Caco-2 (cell line): ENCODE data around the gene BTAF1. TPM values are rescaled to one million over a fixed set of nuclear protein-coding genes. Genes with fewer than 3 reads are reported as not detected.
A peak's percentile ranks its signal among the peaks of the same experiment; 100 is the strongest.
"Not testable (repeated sequence)": the region's sequence is repeated elsewhere in the genome, so short reads cannot be mapped to it uniquely, and the experiment has no call there.

Experiments
- BruUV-seq: library from RNA; stranded (reverse); fragments of 400-500 nt; replicated peaks from 2 replicates; lab custom pipeline; 2021; lab: Mats Ljungman, UMichigan
- CTCF ChIA-PET: fragments of 300-600 bp; sonication (Branson Sonifier 250); formaldehyde crosslinking; loops from one replicate; lab custom pipeline; 2022; ENCODE audit warnings: antibody characterized with exemption; lab: Charles Lee
- POLR2A ChIA-PET: fragments of 300-600 bp; sonication (Branson Sonifier 250); formaldehyde crosslinking; loops from one replicate; lab custom pipeline; 2022; ENCODE audit warnings: antibody characterized with exemption; lab: Charles Lee
- DNase-seq, 2 experiments: peaks; one replicate each; pipeline versions ENCODE4 v3.0.0 to v3.0.0-alpha.2; 2020 to 2022
- H3K27me3 ChIP-seq: replicated peaks from 2 replicates; pipeline ENCODE4 v1.6.0; 2011; ENCODE audit warnings: low read length; ENCODE audit not compliant: control insufficient read depth, insufficient read depth
- H3K36me3 ChIP-seq: 2 replicates; pipeline ENCODE4 v1.5.1; 2011; ENCODE audit warnings: low read length; ENCODE audit not compliant: control insufficient read depth, insufficient read depth
- H3K4me1 ChIP-seq: fragments of 250-450 bp; sonication (Bioruptor Pico); 2 replicates; pipeline ENCODE4 v1.5.1; 2020; ENCODE audit warnings: mild to moderate bottlenecking
- H3K4me3 ChIP-seq: 2 replicates; pipeline ENCODE4 v1.5.1; 2011; ENCODE audit warnings: low read depth, mild to moderate bottlenecking, control low read depth, low read length
- H3K9me3 ChIP-seq: fragments of 250-450 bp; sonication (Bioruptor Pico); 2 replicates; pipeline ENCODE4 v1.5.1; 2020; ENCODE audit warnings: mild to moderate bottlenecking, moderate library complexity
- H3K27ac Mint-ChIP-seq: one replicate; pipeline ENCODE4 v1.8.0; 2022; ENCODE audit warnings: mixed read lengths; ENCODE audit not compliant: unreplicated experiment
- H3K27me3 Mint-ChIP-seq: one replicate; pipeline ENCODE4 v1.8.0; 2022; ENCODE audit warnings: mixed read lengths; ENCODE audit not compliant: insufficient read depth, unreplicated experiment
- H3K36me3 Mint-ChIP-seq: one replicate; pipeline ENCODE4 v1.8.0; 2022; ENCODE audit warnings: mild to moderate bottlenecking, mixed read lengths; ENCODE audit not compliant: insufficient read depth, unreplicated experiment
- H3K4me1 Mint-ChIP-seq: one replicate; pipeline ENCODE4 v1.8.0; 2022; ENCODE audit warnings: low read depth, mixed read lengths; ENCODE audit not compliant: unreplicated experiment
- H3K4me3 Mint-ChIP-seq: one replicate; pipeline ENCODE4 v1.8.0; 2022; ENCODE audit warnings: mild to moderate bottlenecking, moderate library complexity, mixed read lengths; ENCODE audit not compliant: unreplicated experiment
- H3K9me3 Mint-ChIP-seq: one replicate; pipeline ENCODE4 v1.8.0; 2022; ENCODE audit warnings: mixed read lengths; ENCODE audit not compliant: unreplicated experiment
- CTCF ChIP-seq, 2 experiments: fragments of 200-600 bp in 1 of 2; IDR thresholded peaks; 1 replicate in 1 of 2; 2 replicates in 1 of 2; pipeline versions ENCODE4 v1.5.1 to v1.8.0; 2011 to 2022; ENCODE audit warnings: antibody characterized with exemption in 1 of 2, control low read depth in 1 of 2, inconsistent platforms in 1 of 2, low read depth in 1 of 2, low read length in 1 of 2, mild to moderate bottlenecking in 1 of 2, moderate library complexity in 1 of 2; ENCODE audit not compliant: insufficient read depth in 1 of 2, severe bottlenecking in 1 of 2, unreplicated experiment in 1 of 2
- intact Hi-C: fragments of 100-400 bp; cut with micrococcal nuclease; formaldehyde crosslinking; loops from one replicate; pipeline ENCODE4 v1.10.0; 2022; ENCODE audit not compliant: unreplicated experiment
- total RNA-seq: library from RNA; stranded (reverse); gene quantifications from 2 replicates; pipeline ENCODE4 v1.2.3, GENCODE V29; 2022

Gene BTAF1
- total RNA-seq, 1 experiment from 2014 or later, result 49.7 TPM

- Histone ChIP-seq H3K4me3 (peak overlapping the region; percentile 58), H3K36me3 (no peaks in the 10 kb centered on the region), H3K27me3 (no peaks in the 10 kb centered on the region), H3K9me3 (no peaks in the 10 kb centered on the region), H3K4me1 (peaks cover 6% of the 10 kb centered on the region; the same call in 1 of the 2 replicates)
- H3K9me3 Mint-ChIP-seq, result no peaks in the 10 kb centered on the region
- peak; percentile 73 to 77 for DNase-seq
- BruUV-seq, result TSS peak; percentile 68
- ChIA-PET POLR2A (interaction anchor here (1.0 to 1.5 kb wide), 2 partner anchors 21 to 36 kb away, joined by 9 to 10 read pairs; partner anchors contain the start of gene BTAF1), CTCF (interaction anchor here (1.2 kb wide), 2 partner anchors 23 to 31 kb away, joined by 3 read pairs; no protein-coding TSS in a partner anchor)
- H3K36me3 Mint-ChIP-seq, result no peaks in the 10 kb centered on the region
- H3K4me3 Mint-ChIP-seq, result peak overlapping the region; percentile 92
- intact Hi-C loops, result loop anchor here (2.0 kb wide), 1 partner anchor 21 kb away; the partner anchor contains the start of gene FGFBP3
- no peak for TF ChIP-seq CTCF (IDR thresholded peaks at IDR 0.05; ENCODE audit: insufficient read depth in 1 of 2, low read depth in 1 of 2, low read length in 1 of 2, severe bottlenecking in 1 of 2, unreplicated experiment in 1 of 2)
- peak overlapping the region; percentile 82 for H3K27ac Mint-ChIP-seq
- H3K27me3 Mint-ChIP-seq, result no peaks in the 10 kb centered on the region
- H3K4me1 Mint-ChIP-seq, result peaks cover 13% of the 10 kb centered on the region
These were observed 36.1 kb upstream of the BTAF1 start for GRCh38 chr10:91887272-91888076.

- intact Hi-C loops, result no loop called here
- H3K27me3 Mint-ChIP-seq, result no peaks in the 10 kb centered on the region
- H3K4me3 Mint-ChIP-seq, result no peak overlapping the region
- no TSS peak for BruUV-seq
- Histone ChIP-seq H3K9me3 (no peaks in the 10 kb centered on the region), H3K36me3 (no peaks in the 10 kb centered on the region), H3K27me3 (no peaks in the 10 kb centered on the region), H3K4me3 (no peak overlapping the region), H3K4me1 (peaks cover 6% of the 10 kb centered on the region; the same call in 1 of the 2 replicates)
- H3K36me3 Mint-ChIP-seq, result no peaks in the 10 kb centered on the region
- peaks cover 7% of the 10 kb centered on the region for H3K4me1 Mint-ChIP-seq
- no peak overlapping the region for H3K27ac Mint-ChIP-seq
- no peaks in the 10 kb centered on the region for H3K9me3 Mint-ChIP-seq
- no peak for DNase-seq
- POLR2A ChIA-PET, result no interaction called here
- no peak for TF ChIP-seq CTCF (IDR thresholded peaks at IDR 0.05; ENCODE audit: insufficient read depth in 1 of 2, low read depth in 1 of 2, low read length in 1 of 2, severe bottlenecking in 1 of 2, unreplicated experiment in 1 of 2)
- CTCF ChIA-PET, result interaction anchor here (0.7 kb wide), 1 partner anchor 11 kb away, joined by 7 read pairs; no protein-coding TSS in a partner anchor
These were observed 32.2 kb upstream of the BTAF1 start for GRCh38 chr10:91891125-91892001.

- peaks cover 4% of the 10 kb centered on the region; the same call in 1 of the 2 replicates for H3K4me1 ChIP-seq
- H3K27me3 ChIP-seq, result no peaks in the 10 kb centered on the region; the same call in 1 of the 2 replicates
- no TSS peak for BruUV-seq
- Mint-ChIP-seq H3K36me3 (no peaks in the 10 kb centered on the region), H3K27ac (no peak overlapping the region), H3K27me3 (no peaks in the 10 kb centered on the region), H3K4me3 (no peak overlapping the region), H3K4me1 (peaks cover under 1% of the 10 kb centered on the region), H3K9me3 (no peaks in the 10 kb centered on the region)
- H3K36me3 ChIP-seq, result no peaks in the 10 kb centered on the region
- TF ChIP-seq CTCF (IDR thresholded peaks at IDR 0.05; ENCODE audit: insufficient read depth in 1 of 2, low read depth in 1 of 2, low read length in 1 of 2, severe bottlenecking in 1 of 2, unreplicated experiment in 1 of 2), result no peak
- ChIA-PET CTCF (no interaction called here), POLR2A (interaction anchor here (0.6 kb wide), 1 partner anchor 14 kb away, joined by 5 read pairs; no protein-coding TSS in a partner anchor)
- intact Hi-C loops, result no loop called here
- no peak for DNase-seq
- no peaks in the 10 kb centered on the region for H3K9me3 ChIP-seq
- H3K4me3 ChIP-seq, result no peak overlapping the region
These were observed 30.5 kb upstream of the BTAF1 start for GRCh38 chr10:91893051-91893450.

- H3K4me1 Mint-ChIP-seq, H3K9me3 ChIP-seq, POLR2A ChIA-PET, H3K9me3 Mint-ChIP-seq, DNase-seq, H3K4me1 ChIP-seq, H3K27ac Mint-ChIP-seq, H3K27me3 Mint-ChIP-seq, CTCF ChIA-PET, H3K36me3 Mint-ChIP-seq, BruUV-seq, H3K4me3 ChIP-seq, intact Hi-C loops, H3K36me3 ChIP-seq, H3K4me3 Mint-ChIP-seq, H3K27me3 ChIP-seq: not testable (repeated sequence)
These were observed 29.3 kb upstream of the BTAF1 start for GRCh38 chr10:91894261-91894685.
